ENCODE results near the gene GRIN2C. TPM values are rescaled to one million over a fixed set of nuclear protein-coding genes. Genes with fewer than 3 reads are reported as not detected.

Gene GRIN2C
- total RNA-seq, 1 experiment from 2014 or later, result 0.44 TPM

DNA sequence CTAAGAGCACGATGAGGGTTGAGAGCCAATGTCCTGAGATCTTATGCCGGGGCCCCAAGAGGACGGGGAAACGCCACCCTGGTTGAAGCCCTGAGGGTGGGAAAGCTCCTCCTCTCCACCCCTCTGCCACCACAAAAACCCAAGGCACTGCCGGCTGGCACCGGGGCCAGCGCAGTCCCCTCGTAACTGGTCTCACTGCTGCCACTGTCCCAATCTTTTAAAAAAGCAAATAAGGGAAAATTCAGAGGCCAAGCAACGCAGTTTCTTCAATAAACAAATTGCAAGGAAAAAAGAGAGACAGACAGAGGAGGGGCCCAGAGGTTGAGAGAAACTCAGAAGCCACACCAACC, 6.7 kb downstream of the GRIN2C start:
- H3K4ac ChIP-seq (ENCODE audit: low read depth, low read length), result no peak overlapping the region
- H3K27me3 ChIP-seq (ENCODE audit: insufficient read depth, low read length), result peaks cover 44% of the 10 kb centered on the region
- peak overlapping the region; percentile 75 for H3K4me2 ChIP-seq (ENCODE audit: insufficient read depth, insufficient read length, low read length)
- no peak overlapping the region for H4K5ac ChIP-seq (ENCODE audit: insufficient read length, low read depth, low read length)
- no peak for DNase-seq
- H2BK20ac ChIP-seq (ENCODE audit: low read depth, low read length, poor library complexity, severe bottlenecking), result no peak overlapping the region
- no peak overlapping the region for H3K27ac ChIP-seq (ENCODE audit: insufficient read length, low read depth, low read length)
- H4K91ac ChIP-seq (ENCODE audit: insufficient read length, low read depth, low read length), result no peak overlapping the region
- peaks cover 9% of the 10 kb centered on the region for H3K23me2 ChIP-seq (ENCODE audit: insufficient read length, low read depth, low read length, poor library complexity, severe bottlenecking)
- H3K4me1 ChIP-seq (ENCODE audit: insufficient read depth, low read length), result no peaks in the 10 kb centered on the region
- H3K79me1 ChIP-seq (ENCODE audit: insufficient read depth, low read depth, low read length, poor library complexity, severe bottlenecking), result no peaks in the 10 kb centered on the region
- Mint-ChIP-seq H3K27me3 (ENCODE audit: low read depth) (peaks cover 94% of the 10 kb centered on the region), H3K4me1 (peaks cover 8 to 11% of the 10 kb centered on the region in 2 experiments), H3K4me3 (peak overlapping the region; percentile 74 to 82), H3K36me3 (ENCODE audit: insufficient read depth in 1 of 3, low read depth in 3 of 3) (no peaks in the 10 kb centered on the region), H3K9me3 (no peaks in the 10 kb centered on the region), H3K27ac (no peak overlapping the region; a peak in 1 of 7 replicates)
- H2AK5ac ChIP-seq (ENCODE audit: insufficient read length, low read length), result no peak overlapping the region
- no peak overlapping the region for H3T11ph ChIP-seq (ENCODE audit: low read length)
- no peaks in the 10 kb centered on the region for H3K9me3 ChIP-seq (ENCODE audit: control insufficient read depth, low read depth, low read length)
- H2BK120ac ChIP-seq (ENCODE audit: low read depth, low read length, poor library complexity, severe bottlenecking), result no peak overlapping the region
- H4K8ac ChIP-seq (replicated peaks; ENCODE audit: insufficient read length, low read depth, low read length), result no peak overlapping the region
- no CpG with 5 or more reads among the region's 9 CpGs for WGBS (ENCODE audit: extremely low coverage, insufficient read length, low lambda C conversion rate)
- no peak overlapping the region for H2AFZ ChIP-seq (ENCODE audit: low read length)
- H3K18ac ChIP-seq (ENCODE audit: insufficient read length, low read depth, low read length), result no peak overlapping the region
- H3K23ac ChIP-seq (ENCODE audit: insufficient read length, low read depth, low read length), result no peak overlapping the region
- no peak overlapping the region for H3K56ac ChIP-seq (ENCODE audit: insufficient read length, low read depth, low read length)
- no peaks in the 10 kb centered on the region for H4K20me1 ChIP-seq (ENCODE audit: control insufficient read depth, insufficient read depth, insufficient read length)
- no peak overlapping the region for H3K9ac ChIP-seq (ENCODE audit: extremely low read depth, insufficient read length, low read length)
- H3K14ac ChIP-seq (ENCODE audit: insufficient read depth, low read length), result no peak overlapping the region
- no peak overlapping the region for H2BK12ac ChIP-seq (ENCODE audit: insufficient read length, low read depth, low read length)
- TF ChIP-seq, protein P1, sequence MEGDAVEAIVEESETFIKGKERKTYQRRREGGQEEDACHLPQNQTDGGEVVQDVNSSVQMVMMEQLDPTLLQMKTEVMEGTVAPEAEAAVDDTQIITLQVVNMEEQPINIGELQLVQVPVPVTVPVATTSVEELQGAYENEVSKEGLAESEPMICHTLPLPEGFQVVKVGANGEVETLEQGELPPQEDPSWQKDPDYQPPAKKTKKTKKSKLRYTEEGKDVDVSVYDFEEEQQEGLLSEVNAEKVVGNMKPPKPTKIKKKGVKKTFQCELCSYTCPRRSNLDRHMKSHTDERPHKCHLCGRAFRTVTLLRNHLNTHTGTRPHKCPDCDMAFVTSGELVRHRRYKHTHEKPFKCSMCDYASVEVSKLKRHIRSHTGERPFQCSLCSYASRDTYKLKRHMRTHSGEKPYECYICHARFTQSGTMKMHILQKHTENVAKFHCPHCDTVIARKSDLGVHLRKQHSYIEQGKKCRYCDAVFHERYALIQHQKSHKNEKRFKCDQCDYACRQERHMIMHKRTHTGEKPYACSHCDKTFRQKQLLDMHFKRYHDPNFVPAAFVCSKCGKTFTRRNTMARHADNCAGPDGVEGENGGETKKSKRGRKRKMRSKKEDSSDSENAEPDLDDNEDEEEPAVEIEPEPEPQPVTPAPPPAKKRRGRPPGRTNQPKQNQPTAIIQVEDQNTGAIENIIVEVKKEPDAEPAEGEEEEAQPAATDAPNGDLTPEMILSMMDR (conservative IDR thresholded peaks at IDR 0.05), result no peak
- H3K79me2 ChIP-seq (ENCODE audit: insufficient read depth, low read length), result no peaks in the 10 kb centered on the region
- H2BK5ac ChIP-seq (ENCODE audit: insufficient read length, low read length), result no peak overlapping the region
- H2BK15ac ChIP-seq (ENCODE audit: low read depth, low read length), result no peak overlapping the region

Data from H9 (cell line).